Renal pelvis (tissue), 12 donors: Measurements from ENCODE around the gene COQ4. TPM values are rescaled to one million over a fixed set of nuclear protein-coding genes. Genes with fewer than 3 reads are reported as not detected.
"Not testable (repeated sequence)": the region's sequence is repeated elsewhere in the genome, so short reads cannot be mapped to it uniquely, and the experiment has no call there.

ENCODE experiments used
- DNase-seq: peaks from one replicate; pipeline ENCODE4 v3.0.0-alpha.2; 2013
- long read RNA-seq, 16 experiments: transcript quantifications; one replicate each; lab custom pipeline, GENCODE V29; 2026
- polyA plus RNA-seq, 3 donors: library from polyadenylated mRNA; unstranded; fragments of 120-200 nt; gene quantifications; one replicate each; pipeline ENCODE4 v1.2.1, GENCODE V29; 2013; ENCODE audit not compliant: insufficient read length in 3 of 3

Gene COQ4
- 10 to 100 TPM; 64.1 to 97.0 (median 95.3) TPM for polyA plus RNA-seq
- long read RNA-seq, donor 1, transcript COQ4-203 (2 exons, 3,127 nt): minor isoform, 7 of 98 reads
- long read RNA-seq, donor 1, transcript COQ4-201 (7 exons, 1,548 nt): major isoform, 22 of 98 reads
- long read RNA-seq, donor 1, partial matches to known transcripts: 40 of 98 reads
- long read RNA-seq, donor 1, other reads (novel, unspliced or antisense): 22 of 98 reads
- long read RNA-seq, donor 2, transcript COQ4-201 (7 exons, 1,548 nt): major isoform, 25 of 49 reads
- long read RNA-seq, donor 2, transcript COQ4-203 (2 exons, 3,127 nt): minor isoform, 7 of 49 reads
- long read RNA-seq, donor 2, partial matches to known transcripts: 0 of 49 reads
- long read RNA-seq, donor 2, other reads (novel, unspliced or antisense): 16 of 49 reads
- long read RNA-seq, donor 3, transcript COQ4-201 (7 exons, 1,548 nt): major isoform, 17 of 41 reads
- long read RNA-seq, donor 3, transcript COQ4-203 (2 exons, 3,127 nt): minor isoform, 5 of 41 reads
- long read RNA-seq, donor 3, partial matches to known transcripts: 0 of 41 reads
- long read RNA-seq, donor 3, other reads (novel, unspliced or antisense): 18 of 41 reads
- long read RNA-seq, donor 4, transcript COQ4-201 (7 exons, 1,548 nt): major isoform, 32 of 62 reads
- long read RNA-seq, donor 4, partial matches to known transcripts: 0 of 62 reads
- long read RNA-seq, donor 4, other reads (novel, unspliced or antisense): 22 of 62 reads
- long read RNA-seq, donor 5, transcript COQ4-201 (7 exons, 1,548 nt): major isoform, 13 of 38 reads
- long read RNA-seq, donor 5, partial matches to known transcripts: 17 of 38 reads
- long read RNA-seq, donor 5, other reads (novel, unspliced or antisense): 5 of 38 reads
- long read RNA-seq, donor 6, transcript COQ4-203 (2 exons, 3,127 nt): minor isoform, 17 of 100 reads
- long read RNA-seq, donor 6, transcript COQ4-201 (7 exons, 1,548 nt): major isoform, 20 of 100 reads
- long read RNA-seq, donor 6, partial matches to known transcripts: 55 of 100 reads
- long read RNA-seq, donor 6, other reads (novel, unspliced or antisense): 7 of 100 reads
- long read RNA-seq, donor 7, transcript COQ4-205 (2 exons, 956 nt): minor isoform, 5 of 89 reads
- long read RNA-seq, donor 7, transcript COQ4-201 (7 exons, 1,548 nt): major isoform, 27 of 89 reads
- long read RNA-seq, donor 7, partial matches to known transcripts: 35 of 89 reads
- long read RNA-seq, donor 7, other reads (novel, unspliced or antisense): 14 of 89 reads
- long read RNA-seq, donor 8, transcript COQ4-201 (7 exons, 1,548 nt): major isoform, 5 of 23 reads
- long read RNA-seq, donor 8, partial matches to known transcripts: 16 of 23 reads
- long read RNA-seq, donor 8, other reads (novel, unspliced or antisense): 0 of 23 reads
- long read RNA-seq, donor 9, transcript COQ4-201 (7 exons, 1,548 nt): major isoform, 23 of 112 reads
- long read RNA-seq, donor 9, transcript COQ4-203 (2 exons, 3,127 nt): minor isoform, 8 of 112 reads
- long read RNA-seq, donor 9, transcript COQ4-205 (2 exons, 956 nt): minor isoform, 5 of 112 reads
- long read RNA-seq, donor 9, partial matches to known transcripts: 60 of 112 reads
- long read RNA-seq, donor 9, other reads (novel, unspliced or antisense): 14 of 112 reads
- long read RNA-seq, donor 10, transcript COQ4-201 (7 exons, 1,548 nt): major isoform, 13 of 52 reads
- long read RNA-seq, donor 10, partial matches to known transcripts: 12 of 52 reads
- long read RNA-seq, donor 10, other reads (novel, unspliced or antisense): 19 of 52 reads
- long read RNA-seq, donor 11, transcript COQ4-203 (2 exons, 3,127 nt): minor isoform, 6 of 30 reads
- long read RNA-seq, donor 11, transcript COQ4-201 (7 exons, 1,548 nt): major isoform, 15 of 30 reads
- long read RNA-seq, donor 11, partial matches to known transcripts: 0 of 30 reads
- long read RNA-seq, donor 11, other reads (novel, unspliced or antisense): 8 of 30 reads
- long read RNA-seq, donor 12, transcript COQ4-202 (4 exons, 928 nt): minor isoform, 5 of 94 reads
- long read RNA-seq, donor 12, transcript COQ4-201 (7 exons, 1,548 nt): major isoform, 30 of 94 reads
- long read RNA-seq, donor 12, transcript COQ4-203 (2 exons, 3,127 nt): minor isoform, 17 of 94 reads
- long read RNA-seq, donor 12, transcript COQ4-205 (2 exons, 956 nt): minor isoform, 9 of 94 reads
- long read RNA-seq, donor 12, partial matches to known transcripts: 12 of 94 reads
- long read RNA-seq, donor 12, other reads (novel, unspliced or antisense): 21 of 94 reads
- long read RNA-seq, donor 13, transcript COQ4-201 (7 exons, 1,548 nt): major isoform, 7 of 63 reads
- long read RNA-seq, donor 13, transcript COQ4-203 (2 exons, 3,127 nt): major isoform, 7 of 63 reads
- long read RNA-seq, donor 13, transcript COQ4-202 (4 exons, 928 nt): minor isoform, 5 of 63 reads
- long read RNA-seq, donor 13, partial matches to known transcripts: 43 of 63 reads
- long read RNA-seq, donor 13, other reads (novel, unspliced or antisense): 0 of 63 reads
- long read RNA-seq, donor 14: 0 reads
- long read RNA-seq, donor 15, transcript COQ4-203 (2 exons, 3,127 nt): minor isoform, 14 of 57 reads
- long read RNA-seq, donor 15, transcript COQ4-201 (7 exons, 1,548 nt): major isoform, 24 of 57 reads
- long read RNA-seq, donor 15, partial matches to known transcripts: 7 of 57 reads
- long read RNA-seq, donor 15, other reads (novel, unspliced or antisense): 8 of 57 reads
- long read RNA-seq, donor 16, transcript COQ4-201 (7 exons, 1,548 nt): major isoform, 25 of 58 reads
- long read RNA-seq, donor 16, transcript COQ4-204 (3 exons, 781 nt): minor isoform, 5 of 58 reads
- long read RNA-seq, donor 16, transcript COQ4-203 (2 exons, 3,127 nt): minor isoform, 5 of 58 reads
- long read RNA-seq, donor 16, partial matches to known transcripts: 5 of 58 reads
- long read RNA-seq, donor 16, other reads (novel, unspliced or antisense): 13 of 58 reads

DNA sequence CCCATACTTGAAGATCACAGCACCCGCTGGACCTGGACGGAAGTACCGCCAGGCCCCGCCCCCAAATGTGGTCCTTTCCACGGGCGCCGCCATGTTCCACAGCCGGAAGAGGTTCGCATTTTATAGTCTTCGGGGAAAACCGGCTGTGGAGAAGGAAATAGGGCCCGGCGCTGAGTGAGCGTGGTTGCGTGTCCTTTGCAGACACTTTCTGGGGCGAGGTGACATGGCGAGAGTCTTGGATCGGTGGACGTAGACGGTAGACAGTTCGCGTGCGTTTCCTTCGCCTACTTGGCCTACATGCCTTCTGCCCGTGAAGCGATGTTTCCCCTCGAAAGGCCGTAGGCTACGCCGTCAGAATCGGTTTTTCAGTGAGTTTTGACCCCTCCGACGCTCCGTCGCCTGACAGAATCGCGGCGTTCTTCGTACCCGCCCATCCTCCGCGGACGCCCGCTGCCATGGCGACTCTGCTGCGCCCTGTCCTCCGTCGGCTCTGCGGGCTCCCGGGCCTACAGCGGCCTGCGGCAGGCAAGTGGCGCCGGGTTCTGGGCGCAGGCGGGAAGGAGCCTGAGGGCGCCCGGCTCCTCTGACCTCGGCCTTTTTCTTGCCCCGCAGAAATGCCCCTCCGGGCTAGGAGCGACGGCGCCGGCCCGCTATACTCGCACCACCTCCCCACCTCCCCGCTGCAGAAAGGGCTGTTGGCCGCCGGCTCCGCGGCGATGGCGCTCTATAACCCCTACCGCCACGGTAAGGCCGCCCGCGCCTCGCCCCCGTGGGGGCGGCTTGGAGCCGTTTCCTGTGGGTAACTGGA, at the start of gene COQ4, which contains the start of gene TRUB2:
TSS of gene COQ4 (plus strand) at position 436 of the 808 bp plus-strand sequence. CDS start at position 456, 20 bp downstream.
TSS of gene TRUB2 (minus strand) at position 44 of the 808 bp plus-strand sequence. CDS start at position 5, 39 bp downstream.
- DNase-seq: peak; percentile 96

- no peak for DNase-seq
Measured at GRCh38 chr9:128274245-128274644, 48.4 kb upstream of the COQ4 start.

GRCh38 chr9:128275198-128276007, 47.2 kb upstream of the COQ4 start, which contains the start of gene GOLGA2:
Gene GOLGA2 (minus strand): TSS chr9:128276007. CDS start chr9:128275976, 31 bp downstream.
- peak; percentile 52 for DNase-seq

GRCh38 chr9:128276008-128276573, 46.5 kb upstream of the COQ4 start, which contains the start of gene SWI5:
Gene SWI5 (plus strand): TSS chr9:128276276.
- peak; percentile 99 for DNase-seq

- DNase-seq: peak; percentile 28
Measured at GRCh38 chr9:128276574-128277270, 45.9 kb upstream of the COQ4 start.

GRCh38 chr9:128279088-128280073, 43.3 kb upstream of the COQ4 start:
- DNase-seq: not testable (repeated sequence)

DNA sequence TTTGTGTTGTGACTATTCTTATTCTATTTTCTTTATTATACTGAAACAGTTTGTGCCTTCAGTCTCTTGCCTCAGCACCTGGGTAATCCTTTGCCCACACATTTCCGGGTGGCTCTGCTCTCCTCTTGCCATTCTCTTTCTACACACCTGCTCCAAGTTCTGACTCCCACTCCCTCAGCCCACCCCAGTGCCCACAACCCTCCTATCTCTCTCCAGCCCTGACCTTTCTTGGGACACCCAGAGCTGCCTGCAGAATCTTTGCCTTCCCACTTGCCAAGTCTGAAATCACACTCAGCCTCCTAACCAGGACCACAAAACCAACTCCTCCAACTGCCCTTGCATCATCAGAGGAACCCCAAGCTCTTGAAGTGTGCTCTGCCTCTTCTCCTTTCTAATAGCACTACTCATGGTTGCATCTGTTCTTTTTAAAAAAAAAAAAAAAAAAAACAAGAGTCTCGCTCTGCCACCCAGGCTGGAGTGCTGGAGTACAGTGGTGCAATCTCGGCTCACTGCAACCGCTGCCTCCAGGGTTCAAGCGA, 42.5 kb upstream of the COQ4 start:
- DNase-seq: no peak

- DNase-seq: no peak
Measured at GRCh38 chr9:128282500-128282899, 40.1 kb upstream of the COQ4 start.

DNA sequence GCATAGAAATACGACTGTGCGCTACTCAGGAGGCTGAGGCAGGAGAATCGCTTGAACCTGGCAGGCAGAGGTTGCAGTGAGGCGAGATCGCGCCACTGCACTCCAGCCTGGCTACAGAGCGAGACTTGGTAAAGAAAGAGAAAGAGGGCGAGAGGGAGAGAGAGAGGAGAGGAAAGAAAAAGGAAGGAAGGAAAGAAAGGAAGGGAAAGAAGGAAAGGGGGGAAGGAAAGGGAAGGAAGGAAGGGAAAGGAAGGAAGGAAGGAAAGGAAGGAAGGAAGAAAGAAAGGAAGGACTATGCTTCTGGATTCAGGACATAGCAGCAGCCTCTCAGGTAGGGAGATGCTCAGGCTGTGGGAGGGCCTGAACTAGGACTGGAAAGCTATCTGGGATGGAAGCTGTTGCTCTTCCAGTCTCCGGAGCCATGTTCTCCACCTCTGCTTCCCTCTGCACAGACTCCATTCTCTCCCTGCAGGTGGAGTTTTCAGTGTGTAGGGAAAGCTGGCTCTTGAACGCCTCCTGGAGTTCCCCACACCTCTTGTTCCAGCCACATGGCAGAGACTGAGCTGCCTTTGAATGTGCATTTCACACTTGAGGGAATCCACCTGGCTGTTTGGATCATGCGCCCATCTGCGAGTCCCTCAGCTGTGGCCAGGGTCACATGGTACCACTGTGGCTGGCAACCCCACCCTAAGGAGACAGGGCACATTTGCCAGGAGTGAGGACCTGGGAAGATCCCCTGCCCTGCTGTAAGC, 37.4 kb upstream of the COQ4 start:
- DNase-seq: no peak

DNA sequence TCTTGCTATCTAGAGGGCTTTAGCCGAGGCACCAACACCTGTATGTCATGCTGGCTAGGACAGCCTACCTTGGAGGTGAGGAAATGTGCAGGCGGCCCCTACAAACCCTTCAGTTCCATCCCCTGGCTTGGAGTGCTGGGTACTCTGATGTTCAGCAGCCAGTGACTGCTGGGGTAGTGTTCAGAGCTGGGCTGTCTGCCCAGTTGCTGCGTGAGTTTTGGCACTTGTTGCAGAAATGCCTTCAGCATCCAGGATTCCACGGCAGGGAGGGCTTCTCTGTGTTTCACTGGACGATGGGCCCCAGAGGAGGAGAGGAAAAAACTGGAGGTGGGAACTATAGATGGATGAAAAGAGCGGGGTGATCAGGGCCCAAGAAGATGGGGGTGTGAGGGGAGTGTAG, 36.2 kb upstream of the COQ4 start:
- DNase-seq: no peak

- DNase-seq: no peak
Measured at GRCh38 chr9:128288273-128289004, 34.2 kb upstream of the COQ4 start.

DNA sequence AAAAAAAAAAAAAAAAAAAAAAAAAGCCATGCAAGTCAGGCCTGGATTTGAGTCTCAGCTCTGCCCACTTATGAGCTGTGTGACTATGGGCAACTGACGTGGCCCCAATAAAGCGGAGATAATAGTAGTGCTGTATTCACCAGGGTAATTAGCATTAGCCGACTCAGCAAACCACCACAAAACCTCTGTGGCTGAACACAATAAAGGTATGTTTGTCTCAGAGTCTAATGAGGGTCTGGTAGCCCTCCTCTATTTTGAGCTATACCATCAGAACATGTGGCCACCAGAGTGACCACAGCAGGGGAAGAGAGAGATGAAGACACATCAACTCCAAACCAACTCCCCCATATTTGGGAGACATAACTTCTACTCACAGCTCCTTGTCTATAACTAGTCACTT, 30.6 kb upstream of the COQ4 start:
- no peak for DNase-seq
